ENCODE measurements around the gene ADAMTSL1. TPM values are rescaled to one million over a fixed set of nuclear protein-coding genes. Genes with fewer than 3 reads are reported as not detected.

Gene ADAMTSL1
- total RNA-seq, 2 donors from 2014 or later, result 3.4 to 3.8 TPM

GRCh38 chr9:18821788-18822187 is 347.8 kb downstream of the ADAMTSL1 start:
- Histone ChIP-seq H3K27me3 (no peaks in the 10 kb centered on the region), H3K36me3 (no peaks in the 10 kb centered on the region), H3K4me3 (no peak overlapping the region), H3K27ac (no peak overlapping the region), H3K9me3 (no peaks in the 10 kb centered on the region), H3K4me1 (peaks cover 0 to 9% of the 10 kb centered on the region in 2 donors)
- TF ChIP-seq, protein P1, sequence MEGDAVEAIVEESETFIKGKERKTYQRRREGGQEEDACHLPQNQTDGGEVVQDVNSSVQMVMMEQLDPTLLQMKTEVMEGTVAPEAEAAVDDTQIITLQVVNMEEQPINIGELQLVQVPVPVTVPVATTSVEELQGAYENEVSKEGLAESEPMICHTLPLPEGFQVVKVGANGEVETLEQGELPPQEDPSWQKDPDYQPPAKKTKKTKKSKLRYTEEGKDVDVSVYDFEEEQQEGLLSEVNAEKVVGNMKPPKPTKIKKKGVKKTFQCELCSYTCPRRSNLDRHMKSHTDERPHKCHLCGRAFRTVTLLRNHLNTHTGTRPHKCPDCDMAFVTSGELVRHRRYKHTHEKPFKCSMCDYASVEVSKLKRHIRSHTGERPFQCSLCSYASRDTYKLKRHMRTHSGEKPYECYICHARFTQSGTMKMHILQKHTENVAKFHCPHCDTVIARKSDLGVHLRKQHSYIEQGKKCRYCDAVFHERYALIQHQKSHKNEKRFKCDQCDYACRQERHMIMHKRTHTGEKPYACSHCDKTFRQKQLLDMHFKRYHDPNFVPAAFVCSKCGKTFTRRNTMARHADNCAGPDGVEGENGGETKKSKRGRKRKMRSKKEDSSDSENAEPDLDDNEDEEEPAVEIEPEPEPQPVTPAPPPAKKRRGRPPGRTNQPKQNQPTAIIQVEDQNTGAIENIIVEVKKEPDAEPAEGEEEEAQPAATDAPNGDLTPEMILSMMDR (IDR thresholded peaks at IDR 0.05), result no peak
- DNase-seq (ENCODE audit: low spot score), result no peak

- no peak for DNase-seq (ENCODE audit: low spot score)
- Histone ChIP-seq H3K4me3 (no peak overlapping the region), H3K9me3 (no peaks in the 10 kb centered on the region), H3K36me3 (no peaks in the 10 kb centered on the region), H3K4me1 (peaks cover 0 to 9% of the 10 kb centered on the region in 2 donors), H3K27ac (no peak overlapping the region), H3K27me3 (no peaks in the 10 kb centered on the region)
- TF ChIP-seq, protein P1 (IDR thresholded peaks at IDR 0.05), result no peak
Observed at GRCh38 chr9:18822850-18823249, 348.9 kb downstream of the ADAMTSL1 start.

- no peak overlapping the region for H3K27ac ChIP-seq
- DNase-seq (ENCODE audit: low spot score), result no peak
- no peak overlapping the region for H3K4me3 ChIP-seq
Observed at GRCh38 chr9:18824095-18824666, 350.2 kb downstream of the ADAMTSL1 start.

GRCh38 chr9:18825656-18826170 is 351.8 kb downstream of the ADAMTSL1 start:
- TF ChIP-seq, protein P1 (IDR thresholded peaks at IDR 0.05), result no peak
- Histone ChIP-seq H3K4me1 (peaks cover 0 to 9% of the 10 kb centered on the region in 2 donors), H3K9me3 (no peaks in the 10 kb centered on the region), H3K36me3 (no peaks in the 10 kb centered on the region), H3K27ac (no peak overlapping the region), H3K27me3 (no peaks in the 10 kb centered on the region), H3K4me3 (no peak overlapping the region)
- DNase-seq (ENCODE audit: low spot score), result no peak

More at GRCh38 chr9:18824095-18824666, 350.2 kb downstream of the ADAMTSL1 start:
- Histone ChIP-seq H3K9me3 (no peaks in the 10 kb centered on the region), H3K27me3 (no peaks in the 10 kb centered on the region), H3K36me3 (no peaks in the 10 kb centered on the region), H3K4me1 (peaks cover 0 to 9% of the 10 kb centered on the region in 2 donors)
- TF ChIP-seq, protein P1 (IDR thresholded peaks at IDR 0.05), result peak in 1 of 2 donors; percentile 26

DNA sequence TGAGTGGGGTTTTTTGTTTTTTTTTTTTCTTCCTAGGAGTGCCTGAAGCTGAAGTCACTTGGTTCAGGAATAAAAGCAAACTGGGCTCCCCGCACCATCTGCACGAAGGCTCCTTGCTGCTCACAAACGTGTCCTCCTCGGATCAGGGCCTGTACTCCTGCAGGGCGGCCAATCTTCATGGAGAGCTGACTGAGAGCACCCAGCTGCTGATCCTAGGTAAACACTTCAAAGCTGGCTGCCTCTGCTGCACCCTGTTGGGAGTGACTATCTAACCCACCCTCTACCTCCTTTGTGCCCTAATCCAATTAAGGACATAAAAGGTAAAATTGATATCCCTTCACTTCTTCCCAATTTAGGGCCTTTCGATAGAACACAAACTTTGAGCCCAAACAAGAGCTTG is 352.3 kb downstream of the ADAMTSL1 start:
- DNase-seq (ENCODE audit: low spot score), result no peak
- TF ChIP-seq, protein P1 (IDR thresholded peaks at IDR 0.05), result no peak
- H3K4me1 ChIP-seq, result peaks cover 0 to 9% of the 10 kb centered on the region in 2 donors
- no peaks in the 10 kb centered on the region for H3K27me3 ChIP-seq
- H3K9me3 ChIP-seq, result no peaks in the 10 kb centered on the region
- no peaks in the 10 kb centered on the region for H3K36me3 ChIP-seq
- H3K4me3 ChIP-seq, result no peak overlapping the region
- no peak overlapping the region for H3K27ac ChIP-seq

- DNase-seq (ENCODE audit: low spot score), result no peak
- no peaks in the 10 kb centered on the region for H3K27me3 ChIP-seq
- no peak overlapping the region for H3K27ac ChIP-seq
- no peaks in the 10 kb centered on the region for H3K36me3 ChIP-seq
- no peaks in the 10 kb centered on the region for H3K9me3 ChIP-seq
- H3K4me3 ChIP-seq, result no peak overlapping the region
- H3K4me1 ChIP-seq, result peaks cover 0 to 9% of the 10 kb centered on the region in 2 donors
- TF ChIP-seq, protein P1 (IDR thresholded peaks at IDR 0.05), result no peak
Observed at GRCh38 chr9:18829066-18829465, 355.1 kb downstream of the ADAMTSL1 start.

Measured in right atrium auricular region (tissue), 2 donors.